Suprapubic skin (tissue), 4 donors: ENCODE data around the gene CCR4. TPM values are rescaled to one million over a fixed set of nuclear protein-coding genes. Genes with fewer than 3 reads are reported as not detected.

ENCODE experiments used
- DNase-seq, 2 donors: peaks; one replicate each; pipeline ENCODE4 v3.0.0-alpha.2; 2019; ENCODE audit warnings: low spot score in 2 of 2
- H3K27ac ChIP-seq: fragments of 200-600 bp; sonication (generic); one replicate; pipeline ENCODE4 v1.5.1; 2019
- H3K27me3 ChIP-seq: fragments of 200-600 bp; sonication (generic); one replicate; pipeline ENCODE4 v1.5.1; 2019
- H3K36me3 ChIP-seq: fragments of 200-600 bp; sonication (generic); one replicate; pipeline ENCODE4 v1.5.1; 2019
- H3K4me1 ChIP-seq: fragments of 200-600 bp; sonication (generic); one replicate; pipeline ENCODE4 v1.5.1; 2019
- H3K4me3 ChIP-seq: fragments of 200-600 bp; sonication (generic); one replicate; pipeline ENCODE4 v1.5.1; 2019; ENCODE audit warnings: mild to moderate bottlenecking
- H3K9me3 ChIP-seq: fragments of 200-600 bp; sonication (generic); one replicate; pipeline ENCODE4 v1.5.1; 2019
- CTCF ChIP-seq, 2 donors: fragments of 200-600 bp in 1 of 2; fragments of 450-650 bp in 1 of 2; sonication (generic) in 1 of 2; IDR thresholded peaks; one replicate each; pipeline ENCODE4 v1.5.1; 2016 to 2019; ENCODE audit warnings: antibody characterized with exemption in 2 of 2, mild to moderate bottlenecking in 1 of 2, moderate library complexity in 1 of 2
- EP300 ChIP-seq: sonication (generic); formaldehyde crosslinking; IDR thresholded peaks from one replicate; pipeline ENCODE4 v1.6.1; 2017; ENCODE audit warnings: antibody characterized with exemption
- POLR2A ChIP-seq, 2 donors: fragments of 450-650 bp; IDR thresholded peaks; one replicate each; pipeline ENCODE4 v1.6.1; 2017; ENCODE audit warnings: antibody characterized with exemption in 2 of 2, mild to moderate bottlenecking in 2 of 2, moderate library complexity in 2 of 2
- POLR2AphosphoS5 ChIP-seq, 3 donors: sonication (generic); formaldehyde crosslinking; IDR thresholded peaks; one replicate each; pipeline ENCODE4 v1.6.1; 2017; ENCODE audit warnings: antibody characterized with exemption in 3 of 3
- WGBS: methylation state at CpG from one replicate; pipeline ENCODE4 v1.1.5; 2018; 5-methylcytosine and 5-hydroxymethylcytosine counted together
- total RNA-seq, 4 donors: library from RNA; depleted of rRNA; stranded (reverse); fragments of >200 nt; gene quantifications; one replicate each; pipeline ENCODE4 v1.1.0, GENCODE V29; 2016

The CCR4 gene
- total RNA-seq, 4 donors from 2014 or later: 0.29 to 0.42 (median 0.34) TPM; not detected in 1

- WGBS: 70% methylated on average over 1 of the region's 1 CpG
Measured at GRCh38 chr3:32954506-32954905, 3.1 kb downstream of the CCR4 start.

GRCh38 chr3:32956750-32957570 is 5.5 kb downstream of the CCR4 start:
- no peak for DNase-seq
- 83% methylated on average over 14 of the region's 14 CpGs for WGBS
- Histone ChIP-seq H3K9me3 (no peaks in the 10 kb centered on the region), H3K4me1 (no peaks in the 10 kb centered on the region), H3K27me3 (no peaks in the 10 kb centered on the region), H3K36me3 (no peaks in the 10 kb centered on the region), H3K27ac (no peak overlapping the region), H3K4me3 (no peak overlapping the region)
- no peak for TF ChIP-seq EP300
- no peak for TF ChIP-seq CTCF (IDR thresholded peaks at IDR 0.05)
- TF ChIP-seq POLR2A (IDR thresholded peaks at IDR 0.05): no peak
- no peak for TF ChIP-seq POLR2AphosphoS5 (IDR thresholded peaks at IDR 0.05)

More at GRCh38 chr3:32954506-32954905, 3.1 kb downstream of the CCR4 start:
- no peaks in the 10 kb centered on the region for H3K27me3 ChIP-seq
- H3K36me3 ChIP-seq: no peaks in the 10 kb centered on the region
- H3K9me3 ChIP-seq: no peaks in the 10 kb centered on the region
- H3K27ac ChIP-seq: no peak overlapping the region
- H3K4me1 ChIP-seq: no peaks in the 10 kb centered on the region
- H3K4me3 ChIP-seq: no peak overlapping the region
- DNase-seq: no peak
- TF ChIP-seq POLR2A (IDR thresholded peaks at IDR 0.05): no peak
- no peak for TF ChIP-seq CTCF (IDR thresholded peaks at IDR 0.05)
- no peak for TF ChIP-seq EP300
- no peak for TF ChIP-seq POLR2AphosphoS5 (IDR thresholded peaks at IDR 0.05)

- no peaks in the 10 kb centered on the region for H3K36me3 ChIP-seq
- no peak for DNase-seq
- no peaks in the 10 kb centered on the region for H3K27me3 ChIP-seq
- H3K4me3 ChIP-seq: no peak overlapping the region
- no peaks in the 10 kb centered on the region for H3K4me1 ChIP-seq
- WGBS: 88% methylated on average over 5 of the region's 5 CpGs
- H3K9me3 ChIP-seq: no peaks in the 10 kb centered on the region
- no peak overlapping the region for H3K27ac ChIP-seq
- no peak for TF ChIP-seq EP300
- TF ChIP-seq CTCF (IDR thresholded peaks at IDR 0.05): no peak
- no peak for TF ChIP-seq POLR2AphosphoS5 (IDR thresholded peaks at IDR 0.05)
- TF ChIP-seq POLR2A (IDR thresholded peaks at IDR 0.05): no peak
Measured at GRCh38 chr3:32958509-32958908, 7.1 kb downstream of the CCR4 start.

- Histone ChIP-seq H3K27me3 (no peaks in the 10 kb centered on the region), H3K4me3 (no peak overlapping the region), H3K9me3 (no peaks in the 10 kb centered on the region), H3K4me1 (no peaks in the 10 kb centered on the region), H3K36me3 (no peaks in the 10 kb centered on the region), H3K27ac (no peak overlapping the region)
- DNase-seq: no peak
- WGBS: 64% methylated on average over 3 of the region's 3 CpGs
- TF ChIP-seq CTCF (IDR thresholded peaks at IDR 0.05): no peak
- TF ChIP-seq POLR2AphosphoS5 (IDR thresholded peaks at IDR 0.05): no peak
- TF ChIP-seq EP300: no peak
- TF ChIP-seq POLR2A (IDR thresholded peaks at IDR 0.05): no peak
Measured at GRCh38 chr3:32959371-32959770, 7.9 kb downstream of the CCR4 start.

GRCh38 chr3:32960404-32961170 is 9.1 kb downstream of the CCR4 start:
- Histone ChIP-seq H3K27ac (no peak overlapping the region), H3K4me1 (no peaks in the 10 kb centered on the region), H3K27me3 (no peaks in the 10 kb centered on the region), H3K9me3 (no peaks in the 10 kb centered on the region), H3K36me3 (no peaks in the 10 kb centered on the region), H3K4me3 (no peak overlapping the region)
- WGBS: 86% methylated on average over 4 of the region's 4 CpGs
- TF ChIP-seq POLR2AphosphoS5 (IDR thresholded peaks at IDR 0.05) (no peak), POLR2A (IDR thresholded peaks at IDR 0.05) (no peak), EP300 (no peak), CTCF (IDR thresholded peaks at IDR 0.05) (no peak)
- no peak for DNase-seq
